ENCODE data around the gene PEX5L.
A peak's percentile ranks its signal among the peaks of the same experiment; 100 is the strongest.

The PEX5L gene

GRCh38 chr3:180036671-180037455 lies at the start of gene PEX5L:
PEX5L (minus strand) TSS chr3:180036937; CDS start chr3:180036599, 338 bp downstream.
- no peak for TF ChIP-seq ZFX (IDR thresholded peaks at IDR 0.05; ENCODE audit: borderline replicate concordance)
- TF ChIP-seq CTCF (IDR thresholded peaks at IDR 0.05): no peak

GRCh38 chr3:180085122-180085710 lies 48.5 kb upstream of the PEX5L start:
- peak; percentile 34 for TF ChIP-seq CTCF (IDR thresholded peaks at IDR 0.05)
- no peak for TF ChIP-seq ZFX (IDR thresholded peaks at IDR 0.05; ENCODE audit: borderline replicate concordance)

More at GRCh38 chr3:180036671-180037455, at the start of gene PEX5L:
- H3K27ac ChIP-seq: peak within 1 kb of the TSS; percentile 40

GRCh38 chr3:180082699-180083098 lies 46.0 kb upstream of the PEX5L start:
- H3K27ac ChIP-seq: no peak overlapping the region
- no peak for TF ChIP-seq CTCF (IDR thresholded peaks at IDR 0.05)
- TF ChIP-seq ZFX (IDR thresholded peaks at IDR 0.05; ENCODE audit: borderline replicate concordance): no peak

More at GRCh38 chr3:180085122-180085710, 48.5 kb upstream of the PEX5L start:
- no peak overlapping the region for H3K27ac ChIP-seq

GRCh38 chr3:180078592-180078991 lies 41.9 kb upstream of the PEX5L start:
- TF ChIP-seq CTCF (IDR thresholded peaks at IDR 0.05): no peak
- TF ChIP-seq ZFX (IDR thresholded peaks at IDR 0.05; ENCODE audit: borderline replicate concordance): no peak
- no peak overlapping the region for H3K27ac ChIP-seq

- no peak overlapping the region for H3K27ac ChIP-seq
- TF ChIP-seq CTCF (IDR thresholded peaks at IDR 0.05): no peak
- no peak for TF ChIP-seq ZFX (IDR thresholded peaks at IDR 0.05; ENCODE audit: borderline replicate concordance)
Measured at GRCh38 chr3:180073561-180073960, 36.8 kb upstream of the PEX5L start.

- H3K27ac ChIP-seq: no peak overlapping the region
- TF ChIP-seq ZFX (IDR thresholded peaks at IDR 0.05; ENCODE audit: borderline replicate concordance) (no peak), CTCF (IDR thresholded peaks at IDR 0.05) (no peak)
Measured at GRCh38 chr3:180072786-180073185, 36.0 kb upstream of the PEX5L start.

GRCh38 chr3:180070925-180071324 lies 34.2 kb upstream of the PEX5L start:
- no peak overlapping the region for H3K27ac ChIP-seq
- no peak for TF ChIP-seq CTCF (IDR thresholded peaks at IDR 0.05)
- TF ChIP-seq ZFX (IDR thresholded peaks at IDR 0.05; ENCODE audit: borderline replicate concordance): no peak

Data from 22Rv1 (cell line).